Measurements from ENCODE around the gene MOB3B.

MOB3B gene

DNA sequence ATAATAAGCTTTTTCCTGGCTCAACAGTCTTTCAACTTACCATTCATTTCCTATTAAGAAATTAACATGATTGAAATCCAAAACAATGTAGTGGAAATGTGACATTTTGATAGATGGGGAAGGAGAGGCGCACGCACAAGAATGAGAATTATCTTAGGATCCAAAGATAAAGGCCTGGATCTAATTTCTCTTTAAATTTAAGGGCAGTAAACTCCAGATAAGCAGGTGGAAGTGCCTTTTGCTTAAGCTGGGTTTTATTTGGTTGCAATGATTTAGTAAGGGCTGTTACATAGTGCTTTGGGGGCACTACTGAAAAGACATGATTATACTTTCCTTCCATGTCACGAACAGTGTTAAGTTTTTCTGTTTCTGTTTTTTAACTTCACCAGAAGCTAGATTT is 250.0 kb downstream of the MOB3B start:
- DNase-seq (ENCODE audit: low spot score), result no peak

GRCh38 chr9:27278374-27278773 is 251.2 kb downstream of the MOB3B start:
- no peak for DNase-seq (ENCODE audit: low spot score)

- DNase-seq (ENCODE audit: low spot score), result peak; percentile 56
Observed at GRCh38 chr9:27276193-27277030, 253.2 kb downstream of the MOB3B start.

Data from AG08395 (cell line).